ENCODE measurements around the gene PCNX2.

Gene PCNX2

GRCh38 chr1:233038581-233038980 lies 256.9 kb downstream of the PCNX2 start:
- no peak for DNase-seq (ENCODE audit: low spot score)
- H3K4me3 ChIP-seq (ENCODE audit: severe bottlenecking): no peak overlapping the region
- no peaks in the 10 kb centered on the region for H3K36me3 ChIP-seq (ENCODE audit: low read depth)
- H3K4me1 ChIP-seq (ENCODE audit: insufficient read depth, poor library complexity, severe bottlenecking): no peaks in the 10 kb centered on the region
- no peak for TF ChIP-seq CTCF (IDR thresholded peaks at IDR 0.05; ENCODE audit: poor library complexity, severe bottlenecking)
- no peaks in the 10 kb centered on the region for H3K9me3 ChIP-seq (ENCODE audit: severe bottlenecking)
- no peak for ATAC-seq (ENCODE audit: low read depth)
- no peaks in the 10 kb centered on the region for H3K27me3 ChIP-seq (ENCODE audit: insufficient read depth, poor library complexity, severe bottlenecking)
- H3K27ac ChIP-seq (ENCODE audit: poor library complexity, severe bottlenecking): no peak overlapping the region

- DNase-seq (ENCODE audit: low spot score): no peak
- no peaks in the 10 kb centered on the region for H3K36me3 ChIP-seq (ENCODE audit: low read depth)
- no peak overlapping the region for H3K27ac ChIP-seq (ENCODE audit: poor library complexity, severe bottlenecking)
- H3K4me3 ChIP-seq (ENCODE audit: severe bottlenecking): no peak overlapping the region
- H3K4me1 ChIP-seq (ENCODE audit: insufficient read depth, poor library complexity, severe bottlenecking): no peaks in the 10 kb centered on the region
- ATAC-seq (ENCODE audit: low read depth): no peak
- H3K9me3 ChIP-seq (ENCODE audit: severe bottlenecking): no peaks in the 10 kb centered on the region
- no peaks in the 10 kb centered on the region for H3K27me3 ChIP-seq (ENCODE audit: insufficient read depth, poor library complexity, severe bottlenecking)
- no peak for TF ChIP-seq CTCF (IDR thresholded peaks at IDR 0.05; ENCODE audit: poor library complexity, severe bottlenecking)
These were observed 257.7 kb downstream of the PCNX2 start for GRCh38 chr1:233037843-233038242.

GRCh38 chr1:233034836-233035235 lies 260.7 kb downstream of the PCNX2 start:
- DNase-seq (ENCODE audit: low spot score) (no peak), ATAC-seq (ENCODE audit: low read depth) (no peak)
- Histone ChIP-seq H3K4me3 (ENCODE audit: severe bottlenecking) (no peak overlapping the region), H3K27ac (ENCODE audit: poor library complexity, severe bottlenecking) (no peak overlapping the region), H3K27me3 (ENCODE audit: insufficient read depth, poor library complexity, severe bottlenecking) (no peaks in the 10 kb centered on the region), H3K36me3 (ENCODE audit: low read depth) (no peaks in the 10 kb centered on the region), H3K9me3 (ENCODE audit: severe bottlenecking) (no peaks in the 10 kb centered on the region), H3K4me1 (ENCODE audit: insufficient read depth, poor library complexity, severe bottlenecking) (no peaks in the 10 kb centered on the region)
- no peak for TF ChIP-seq CTCF (IDR thresholded peaks at IDR 0.05; ENCODE audit: poor library complexity, severe bottlenecking)

- Histone ChIP-seq H3K4me1 (ENCODE audit: insufficient read depth, poor library complexity, severe bottlenecking) (no peaks in the 10 kb centered on the region), H3K27ac (ENCODE audit: poor library complexity, severe bottlenecking) (no peak overlapping the region), H3K36me3 (ENCODE audit: low read depth) (no peaks in the 10 kb centered on the region), H3K4me3 (ENCODE audit: severe bottlenecking) (no peak overlapping the region), H3K9me3 (ENCODE audit: severe bottlenecking) (no peaks in the 10 kb centered on the region), H3K27me3 (ENCODE audit: insufficient read depth, poor library complexity, severe bottlenecking) (no peaks in the 10 kb centered on the region)
- TF ChIP-seq CTCF (IDR thresholded peaks at IDR 0.05; ENCODE audit: poor library complexity, severe bottlenecking): no peak
- DNase-seq (ENCODE audit: low spot score): no peak
- no peak for ATAC-seq (ENCODE audit: low read depth)
These were observed 262.2 kb downstream of the PCNX2 start for GRCh38 chr1:233033361-233033760.

- no peak for DNase-seq (ENCODE audit: low spot score)
- TF ChIP-seq CTCF (IDR thresholded peaks at IDR 0.05; ENCODE audit: poor library complexity, severe bottlenecking): no peak
- ATAC-seq (ENCODE audit: low read depth): no peak
- no peak overlapping the region for H3K27ac ChIP-seq (ENCODE audit: poor library complexity, severe bottlenecking)
- H3K36me3 ChIP-seq (ENCODE audit: low read depth): no peaks in the 10 kb centered on the region
- no peaks in the 10 kb centered on the region for H3K9me3 ChIP-seq (ENCODE audit: severe bottlenecking)
- H3K4me1 ChIP-seq (ENCODE audit: insufficient read depth, poor library complexity, severe bottlenecking): no peaks in the 10 kb centered on the region
- no peaks in the 10 kb centered on the region for H3K27me3 ChIP-seq (ENCODE audit: insufficient read depth, poor library complexity, severe bottlenecking)
- H3K4me3 ChIP-seq (ENCODE audit: severe bottlenecking): no peak overlapping the region
These were observed 262.6 kb downstream of the PCNX2 start for GRCh38 chr1:233032916-233033315.

Data from RWPE2 (cell line).